GM19035 (cell line): Measurements from ENCODE around the gene KCTD15.

Experiments used
- ATAC-seq: cut with Tn5 transposase; IDR thresholded peaks from one replicate; pipeline ENCODE4 v1.9.1; 2021; ENCODE audit not compliant: unreplicated experiment

KCTD15 gene

GRCh38 chr19:33795370-33796163 lies 1.1 kb upstream of the KCTD15 start:
- no peak for ATAC-seq

- no peak for ATAC-seq
Observed at GRCh38 chr19:33797802-33798671, 1.4 kb downstream of the KCTD15 start.

- no peak for ATAC-seq
Observed at GRCh38 chr19:33798681-33799111, 2.0 kb downstream of the KCTD15 start.

GRCh38 chr19:33799476-33799875 lies 2.8 kb downstream of the KCTD15 start:
- no peak for ATAC-seq

- ATAC-seq, result no peak
Observed at GRCh38 chr19:33800012-33800680, 3.5 kb downstream of the KCTD15 start.

- no peak for ATAC-seq
Observed at GRCh38 chr19:33801411-33801810, 4.7 kb downstream of the KCTD15 start.

GRCh38 chr19:33802001-33802400 lies 5.3 kb downstream of the KCTD15 start:
- no peak for ATAC-seq

GRCh38 chr19:33802801-33803200 lies 6.1 kb downstream of the KCTD15 start:
- ATAC-seq, result no peak

- ATAC-seq, result no peak
Observed at GRCh38 chr19:33803383-33803782, 6.7 kb downstream of the KCTD15 start.

- ATAC-seq, result no peak
Observed at GRCh38 chr19:33804021-33804799, 7.5 kb downstream of the KCTD15 start.

- no peak for ATAC-seq
Observed at GRCh38 chr19:33805313-33805712, 8.6 kb downstream of the KCTD15 start.

- ATAC-seq, result no peak
Observed at GRCh38 chr19:33805840-33806433, 9.3 kb downstream of the KCTD15 start.

GRCh38 chr19:33806434-33806881 lies 9.8 kb downstream of the KCTD15 start:
- no peak for ATAC-seq

- no peak for ATAC-seq
Observed at GRCh38 chr19:33808399-33808798, 11.7 kb downstream of the KCTD15 start.

GRCh38 chr19:33809960-33810359 lies 13.3 kb downstream of the KCTD15 start:
- no peak for ATAC-seq

GRCh38 chr19:33810821-33811220 lies 14.2 kb downstream of the KCTD15 start:
- no peak for ATAC-seq

- ATAC-seq, result no peak
Observed at GRCh38 chr19:33811246-33811645, 14.6 kb downstream of the KCTD15 start.

GRCh38 chr19:33811736-33812387 lies 15.2 kb downstream of the KCTD15 start:
- ATAC-seq, result no peak

GRCh38 chr19:33812388-33813330 lies 16.0 kb downstream of the KCTD15 start:
- no peak for ATAC-seq
